Activated naive CD4-positive, alpha-beta T cell treated with anti-CD3 and anti-CD28 coated beads, Interleukin-2, amount 50 U/mL, for 72 hours (primary cell): ENCODE results near the gene ERCC6L. TPM values are rescaled to one million over a fixed set of nuclear protein-coding genes. Genes with fewer than 3 reads are reported as not detected.

Experiments used
- total RNA-seq, 2 donors: library from RNA; stranded (reverse); gene quantifications; one replicate each; pipeline ENCODE4 v1.2.3, GENCODE V29; 2022

The ERCC6L gene
- total RNA-seq, 2 donors from 2014 or later = 12.6 to 21.8 TPM

Other genes with a start within 250 kb of the ERCC6L start
- gene RTL5, start 107.1 kb downstream of the ERCC6L start, total RNA-seq = under 1 TPM; 0.11 to 0.12 TPM
- gene PIN4, start 57.3 kb downstream of the ERCC6L start, total RNA-seq = 1 to 10 TPM; 3.1 to 4.9 TPM
- gene RPS4X, start 38.2 kb upstream of the ERCC6L start, total RNA-seq = 1,000 to 10,000 TPM; 1,263 to 1,366 TPM
- gene CITED1, start 66.9 kb upstream of the ERCC6L start, total RNA-seq = under 1 TPM in 1 of 2 donors, not detected in 1; 0.43 TPM